Right lobe of liver (tissue), 6 donors: ENCODE measurements around the gene CD58. TPM values are rescaled to one million over a fixed set of nuclear protein-coding genes. Genes with fewer than 3 reads are reported as not detected.

Source experiments
- ATAC-seq, 4 donors: fragments of 200-7000 bp; cut with Tn5 transposase; one replicate each; pipeline ENCODE4 v1.9.1; 2020; ENCODE audit warnings: mild to moderate bottlenecking in 4 of 4, moderate library complexity in 4 of 4
- DNase-seq, 3 donors: peaks; one replicate each; pipeline ENCODE4 v3.0.0-alpha.2; 2020
- H3K27ac ChIP-seq, 3 donors: fragments of 200-600 bp; one replicate each; pipeline ENCODE4 v1.8.0; 2022
- H3K27me3 ChIP-seq, 2 donors: fragments of 200-600 bp; one replicate each; pipeline ENCODE4 v1.8.0; 2022
- H3K36me3 ChIP-seq, 4 donors: fragments of 200-600 bp; sonication (generic) in 1 of 4; one replicate each; pipeline versions ENCODE4 v1.5.1 to v1.8.0; 2017 to 2022; ENCODE audit warnings: control low read depth in 1 of 4
- H3K4me1 ChIP-seq, 4 donors: fragments of 200-600 bp; sonication (generic) in 1 of 4; one replicate each; pipeline versions ENCODE4 v1.5.1 to v1.8.0; 2017 to 2022; ENCODE audit warnings: control low read depth in 1 of 4
- H3K4me3 ChIP-seq, 3 donors: fragments of 200-600 bp; one replicate each; pipeline ENCODE4 v1.8.0; 2022
- H3K9me3 ChIP-seq, 4 donors: fragments of 200-600 bp; sonication (generic) in 1 of 4; one replicate each; pipeline versions ENCODE4 v1.5.1 to v1.8.0; 2017 to 2022; ENCODE audit warnings: control low read depth in 1 of 4
- CTCF ChIP-seq, 4 donors: fragments of 200-600 bp in 3 of 4; fragments of 450-650 bp in 1 of 4; IDR thresholded peaks; one replicate each; pipeline versions ENCODE4 v1.5.1 to v1.8.0; 2016 to 2022; ENCODE audit warnings: antibody characterized with exemption in 4 of 4, mild to moderate bottlenecking in 2 of 4
- POLR2A ChIP-seq: fragments of 450-650 bp; IDR thresholded peaks from one replicate; pipeline ENCODE4 v1.6.1; 2017; ENCODE audit warnings: antibody characterized with exemption, mild to moderate bottlenecking
- WGBS: methylation state at CpG from one replicate; pipeline ENCODE4 v1.1.6; 2018; ENCODE audit warnings: low coverage, low lambda C conversion rate; ENCODE audit not compliant: insufficient coverage; ENCODE audit errors: missing lambda C conversion rate; 5-methylcytosine and 5-hydroxymethylcytosine counted together
- intact Hi-C, 2 donors: fragments of 100-400 bp; cut with DNase I; formaldehyde crosslinking; loops; one replicate each; pipeline versions ENCODE4 v1.11.2 to v1.14.1; 2022
- total RNA-seq, 6 experiments: library from RNA; depleted of rRNA in 2 of 6; stranded (reverse); fragments of >200 nt in 2 of 6; fragmentation: NEBNext Ultra II Directional in 3 of 6; extraction: Animal tissue kit (Norgen Biotek cat#: 25700) in 3 of 6; gene quantifications; one replicate each; pipeline versions ENCODE4 v1.1.0 to v1.2.4, GENCODE V29; 2016 to 2023
- donor health status: DM: no; HTN: yes; CAD: no.
- donor health status: DM: no; HTN: no; CAD: no.
- donor health status: DM: no; HTN: no; CAD: no.
- donor health status: DM: no; HTN: yes; CAD: no.
- donor health status: DM: no; HTN: yes; CAD: no.

The CD58 gene
- total RNA-seq, 6 experiments from 2014 or later = 3.5 to 13.8 (median 7.5) TPM

- no peak for ATAC-seq
Measured at GRCh38 chr1:116580446-116581322, 9.9 kb upstream of the CD58 start.

DNA sequence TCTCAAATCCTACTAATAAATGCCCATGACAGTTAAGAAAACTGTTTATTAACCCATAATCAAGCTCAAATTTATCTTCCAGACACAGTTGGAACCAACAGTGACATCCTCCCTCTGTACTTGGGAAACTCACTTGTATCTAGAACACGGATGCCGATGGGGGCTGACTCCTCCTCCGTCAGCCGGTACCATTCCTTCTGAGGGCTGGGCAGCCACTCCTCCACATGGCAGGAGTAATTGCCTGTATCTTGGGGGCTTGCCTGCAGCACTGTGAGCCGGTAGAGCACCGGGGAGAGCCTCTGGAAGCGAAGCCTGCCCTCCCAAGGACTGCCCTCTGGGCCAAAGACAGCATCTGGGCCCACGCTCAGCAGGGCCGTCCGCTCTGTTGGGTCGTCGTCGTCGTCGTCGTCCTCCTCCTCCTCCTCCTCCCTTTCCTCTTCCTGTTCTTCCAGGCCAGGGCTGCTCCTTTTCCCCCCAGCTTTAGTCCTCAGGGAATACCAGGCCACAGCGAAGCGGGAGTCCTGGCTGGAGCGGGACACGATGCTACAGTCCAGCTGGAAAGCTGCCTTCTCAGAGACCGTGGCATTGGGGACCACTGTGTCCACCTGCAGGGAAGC is 8.5 kb upstream of the CD58 start:
- Histone ChIP-seq H3K27me3 (no peaks in the 10 kb centered on the region), H3K36me3 (no peaks in the 10 kb centered on the region), H3K4me3 (no peak overlapping the region), H3K27ac (no peak overlapping the region), H3K9me3 (no peaks in the 10 kb centered on the region), H3K4me1 (no peaks in the 10 kb centered on the region)
- TF ChIP-seq CTCF (IDR thresholded peaks at IDR 0.05) = no peak
- TF ChIP-seq POLR2A = no peak
- ATAC-seq (no peak), DNase-seq (no peak)
- WGBS = 85% methylated on average over 13 of the region's 21 CpGs
- intact Hi-C loops = no loop called here

More at GRCh38 chr1:116580446-116581322, 9.9 kb upstream of the CD58 start:
- TF ChIP-seq POLR2A (no peak), CTCF (IDR thresholded peaks at IDR 0.05) (no peak)
- Histone ChIP-seq H3K36me3 (no peaks in the 10 kb centered on the region), H3K9me3 (no peaks in the 10 kb centered on the region), H3K4me3 (no peak overlapping the region), H3K4me1 (no peaks in the 10 kb centered on the region), H3K27me3 (no peaks in the 10 kb centered on the region), H3K27ac (no peak overlapping the region)
- intact Hi-C loops = loop anchor here in 1 of 2 donors (10.0 kb wide), 1 partner anchor 94 kb away; no protein-coding TSS in a partner anchor
- DNase-seq = no peak
- WGBS = 95% methylated on average over 3 of the region's 7 CpGs

DNA sequence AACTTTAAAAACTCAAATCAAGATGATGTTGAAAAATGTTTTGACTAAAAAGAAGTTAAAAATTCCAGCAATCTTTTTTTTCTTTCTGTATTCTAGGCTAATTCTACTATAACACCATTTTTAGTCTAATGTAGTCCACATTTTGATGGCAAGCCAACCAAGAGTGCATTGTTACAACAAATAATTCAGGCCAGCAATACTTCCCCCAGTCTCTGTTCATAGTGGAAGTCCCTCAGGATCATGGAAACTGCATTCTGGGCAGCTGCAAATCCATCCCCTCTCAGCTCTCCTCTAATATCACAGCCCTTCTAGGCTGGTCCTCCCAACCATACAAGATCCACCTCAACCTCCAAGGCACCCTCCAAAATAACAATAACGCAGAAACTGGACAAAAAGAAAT is 7.8 kb upstream of the CD58 start:
- TF ChIP-seq CTCF (IDR thresholded peaks at IDR 0.05) (no peak), POLR2A (no peak)
- Histone ChIP-seq H3K4me3 (no peak overlapping the region), H3K36me3 (no peaks in the 10 kb centered on the region), H3K4me1 (no peaks in the 10 kb centered on the region), H3K27me3 (no peaks in the 10 kb centered on the region), H3K27ac (no peak overlapping the region), H3K9me3 (no peaks in the 10 kb centered on the region)
- DNase-seq (no peak), ATAC-seq (no peak)
- 89% methylated on average over 1 of the region's 1 CpG for WGBS
- intact Hi-C loops = no loop called here

DNA sequence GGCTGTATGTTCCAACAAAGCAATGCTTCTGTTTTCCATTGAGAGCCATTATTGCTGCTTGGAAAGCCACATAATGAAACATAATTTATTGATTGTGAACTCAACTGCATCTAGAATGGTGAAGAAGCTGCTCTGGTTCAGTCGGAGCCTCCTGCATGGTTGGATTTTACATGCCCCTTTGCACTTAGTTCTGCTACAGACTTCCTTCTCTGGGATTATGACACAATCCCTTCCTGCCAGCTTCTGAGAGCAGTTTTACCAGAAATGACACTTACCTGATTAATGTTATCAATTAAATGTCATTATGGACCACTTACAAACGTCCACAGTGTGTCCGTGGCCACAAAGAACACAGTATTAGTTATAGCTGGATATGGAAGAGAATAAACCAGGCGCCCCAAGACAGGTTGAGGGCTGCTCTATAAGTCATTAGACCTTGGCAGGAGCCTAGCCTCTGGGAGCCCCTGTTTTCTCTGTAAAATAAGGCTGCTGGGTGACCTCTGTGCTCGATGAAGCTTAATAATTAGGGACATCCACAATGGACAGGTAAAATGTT is 7.0 kb upstream of the CD58 start:
- intact Hi-C loops = loop anchor here in 1 of 2 donors (2.0 kb wide), 1 partner anchor 95 kb away; no protein-coding TSS in a partner anchor
- no peak for TF ChIP-seq CTCF (IDR thresholded peaks at IDR 0.05)
- Histone ChIP-seq H3K27me3 (no peaks in the 10 kb centered on the region), H3K4me3 (no peak overlapping the region), H3K27ac (no peak overlapping the region), H3K36me3 (no peaks in the 10 kb centered on the region), H3K4me1 (no peaks in the 10 kb centered on the region), H3K9me3 (no peaks in the 10 kb centered on the region)
- ATAC-seq = no peak
- no peak for DNase-seq
- 58% methylated on average over 4 of the region's 5 CpGs for WGBS
